D721Med (cell line): ENCODE data around the gene FBXL5.

Source experiments
- DNase-seq: peaks from one replicate; pipeline ENCODE4 v3.0.0; 2011; ENCODE audit warnings: low spot score; ENCODE audit not compliant: insufficient read length
- FAIRE-seq: peaks from 2 replicates; lab custom pipeline; 2011; peaks lifted over from hg19 to GRCh38; lab: Jason Lieb, UNC
- TF ChIP-seq, protein P1 (sequence below): IDR thresholded peaks from 2 replicates; pipeline ENCODE4 v1.5.1; 2012; ENCODE audit warnings: mild to moderate bottlenecking, control low read depth; ENCODE audit not compliant: insufficient read depth; ENCODE audit errors: missing control alignments

Gene FBXL5

DNA sequence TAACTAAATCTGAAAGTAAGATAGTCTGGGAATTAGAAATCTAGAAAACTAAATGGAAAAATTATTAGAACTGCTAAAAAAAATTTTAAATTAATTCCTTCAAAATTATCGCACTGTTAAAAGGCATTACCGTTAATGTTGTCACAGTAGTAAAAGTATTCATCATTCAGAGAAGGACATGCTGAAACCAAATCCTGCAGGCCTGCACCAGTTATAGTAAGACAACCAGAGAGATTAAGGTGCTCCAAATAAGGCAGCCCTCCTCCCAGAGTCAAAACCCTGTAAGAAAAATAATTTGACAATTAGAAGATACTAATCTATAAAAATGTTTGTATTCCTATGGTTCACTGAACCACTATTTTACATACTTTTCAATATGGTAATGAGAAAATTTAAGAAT, 43.0 kb downstream of the FBXL5 start:
- FAIRE-seq: no peak
- DNase-seq: no peak
- TF ChIP-seq, protein P1, sequence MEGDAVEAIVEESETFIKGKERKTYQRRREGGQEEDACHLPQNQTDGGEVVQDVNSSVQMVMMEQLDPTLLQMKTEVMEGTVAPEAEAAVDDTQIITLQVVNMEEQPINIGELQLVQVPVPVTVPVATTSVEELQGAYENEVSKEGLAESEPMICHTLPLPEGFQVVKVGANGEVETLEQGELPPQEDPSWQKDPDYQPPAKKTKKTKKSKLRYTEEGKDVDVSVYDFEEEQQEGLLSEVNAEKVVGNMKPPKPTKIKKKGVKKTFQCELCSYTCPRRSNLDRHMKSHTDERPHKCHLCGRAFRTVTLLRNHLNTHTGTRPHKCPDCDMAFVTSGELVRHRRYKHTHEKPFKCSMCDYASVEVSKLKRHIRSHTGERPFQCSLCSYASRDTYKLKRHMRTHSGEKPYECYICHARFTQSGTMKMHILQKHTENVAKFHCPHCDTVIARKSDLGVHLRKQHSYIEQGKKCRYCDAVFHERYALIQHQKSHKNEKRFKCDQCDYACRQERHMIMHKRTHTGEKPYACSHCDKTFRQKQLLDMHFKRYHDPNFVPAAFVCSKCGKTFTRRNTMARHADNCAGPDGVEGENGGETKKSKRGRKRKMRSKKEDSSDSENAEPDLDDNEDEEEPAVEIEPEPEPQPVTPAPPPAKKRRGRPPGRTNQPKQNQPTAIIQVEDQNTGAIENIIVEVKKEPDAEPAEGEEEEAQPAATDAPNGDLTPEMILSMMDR: no peak

DNA sequence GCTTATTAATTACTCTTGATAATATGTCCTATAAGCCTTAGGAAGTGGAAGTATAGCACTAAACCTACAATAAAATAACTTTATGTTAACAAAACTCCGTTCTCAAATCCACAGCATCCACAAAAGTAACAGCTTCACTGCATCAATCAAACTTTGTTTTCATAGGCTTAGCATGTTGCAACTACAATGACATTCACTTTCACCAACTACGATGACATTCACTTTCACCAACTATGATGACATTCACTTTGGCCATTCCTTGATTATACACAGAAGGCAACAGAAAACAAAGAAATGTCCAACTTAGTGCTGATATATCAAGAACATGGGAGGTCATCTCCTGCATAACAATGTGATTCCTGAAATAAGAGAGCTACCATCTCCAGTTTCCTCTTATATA, 44.3 kb downstream of the FBXL5 start:
- FAIRE-seq: no peak
- TF ChIP-seq, protein P1: no peak
- no peak for DNase-seq

DNA sequence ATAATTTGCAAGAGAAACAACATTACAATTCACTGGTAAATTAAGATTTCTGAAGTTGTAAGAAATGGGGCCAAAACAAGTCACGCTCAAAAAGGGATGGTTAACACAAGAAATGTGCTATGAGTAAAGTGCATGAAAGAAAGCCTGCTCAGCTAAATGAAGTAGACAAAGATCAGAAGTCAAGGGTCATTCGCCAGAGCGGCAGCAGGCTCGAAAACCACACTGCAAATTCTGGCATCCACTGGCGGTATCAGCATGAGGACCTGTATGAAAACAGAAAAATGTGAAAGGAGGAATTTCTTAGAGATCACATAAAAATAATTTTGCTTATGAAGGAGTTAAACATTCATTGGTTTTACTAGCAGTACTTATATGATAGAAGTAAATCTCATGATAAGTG, 49.6 kb downstream of the FBXL5 start:
- no peak for DNase-seq
- TF ChIP-seq, protein P1: no peak
- no peak for FAIRE-seq

DNA sequence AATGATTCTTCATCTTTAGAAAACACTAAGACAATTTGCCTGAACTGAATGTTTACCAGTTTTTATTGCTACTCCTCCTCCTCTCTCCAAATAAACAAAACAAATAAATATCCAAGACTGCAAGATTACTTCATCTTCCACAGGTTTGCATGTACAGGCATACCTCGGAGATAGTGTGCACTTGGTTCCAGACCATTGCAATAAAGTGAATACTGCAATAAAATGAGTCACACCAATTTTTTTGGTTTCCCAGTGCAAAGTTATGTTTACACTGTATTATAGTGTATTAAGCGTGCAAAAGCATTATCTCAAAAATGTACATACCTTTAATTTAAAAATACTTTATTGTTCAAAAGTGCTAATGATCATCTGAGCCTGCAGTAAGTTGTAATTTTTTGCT, 53.3 kb downstream of the FBXL5 start:
- no peak for FAIRE-seq
- DNase-seq: no peak
- TF ChIP-seq, protein P1: no peak

DNA sequence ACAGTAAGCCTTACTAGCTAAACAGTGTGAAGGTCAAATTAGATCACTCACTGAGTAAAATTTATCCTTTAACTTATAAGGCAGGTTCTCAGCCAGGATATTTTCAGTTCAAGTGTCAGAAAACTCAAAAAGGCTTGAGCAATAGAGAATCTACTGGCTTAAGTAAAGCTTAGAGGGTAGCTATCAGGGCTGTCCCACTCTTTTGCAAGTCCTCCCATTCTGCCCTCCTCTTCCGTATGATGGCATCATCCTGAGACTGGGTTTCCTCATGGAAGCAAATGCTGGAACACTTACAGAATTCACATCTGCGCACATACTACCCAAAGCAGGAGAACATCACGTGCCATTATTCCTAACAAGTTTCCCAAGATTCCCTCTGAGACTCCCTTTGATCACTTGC, 55.0 kb downstream of the FBXL5 start:
- TF ChIP-seq, protein P1: no peak
- FAIRE-seq: no peak
- DNase-seq: no peak

DNA sequence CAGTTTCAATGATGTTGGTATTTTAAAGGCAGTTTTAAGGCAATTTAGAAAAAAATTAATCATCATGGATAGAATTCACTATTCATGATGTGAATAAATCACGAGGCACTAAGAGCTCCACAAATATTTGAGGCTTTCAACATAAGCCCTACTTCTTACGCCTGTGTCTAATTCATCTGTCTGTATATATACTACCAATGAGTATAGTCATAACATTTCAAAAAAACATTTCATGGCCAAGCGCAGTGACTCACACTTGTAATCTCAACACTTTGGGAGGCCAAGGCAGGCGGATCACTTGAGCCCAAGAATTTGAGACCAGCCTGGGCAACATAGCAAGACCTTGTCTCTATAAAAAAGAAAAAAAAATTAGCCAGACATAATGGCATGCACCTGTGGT, 56.5 kb downstream of the FBXL5 start:
- DNase-seq (no peak), FAIRE-seq (no peak)
- TF ChIP-seq, protein P1: no peak

DNA sequence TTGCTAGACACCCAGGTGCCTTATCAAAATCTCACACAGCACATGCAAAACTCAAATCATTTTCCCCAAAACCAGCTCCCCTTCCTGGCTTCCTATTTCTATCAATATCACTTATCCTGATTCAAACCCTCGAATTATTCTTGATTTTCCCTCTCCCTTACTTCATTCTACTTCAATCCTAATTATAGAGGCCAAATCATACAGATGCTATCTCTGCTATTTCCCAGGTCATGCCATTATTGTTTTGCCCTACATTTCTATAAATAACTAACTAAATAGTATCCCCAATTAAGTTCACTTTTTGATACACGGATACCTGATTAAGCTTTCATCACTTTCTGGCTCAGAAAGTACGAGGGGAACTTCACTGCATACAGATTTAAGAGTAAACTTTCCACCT, 62.4 kb downstream of the FBXL5 start:
- DNase-seq: no peak
- no peak for FAIRE-seq
- TF ChIP-seq, protein P1: no peak
